Transverse colon (tissue), 4 donors: ENCODE measurements around the gene TACC2. TPM values are rescaled to one million over a fixed set of nuclear protein-coding genes. Genes with fewer than 3 reads are reported as not detected.

Source experiments
- DNase-seq: peaks from one replicate; pipeline ENCODE4 v3.0.0-alpha.2; 2019
- H3K27ac ChIP-seq, 4 donors: fragments of 200-600 bp; sonication (generic); 2 replicates each; pipeline ENCODE4 v1.5.1; 2016 to 2018; ENCODE audit warnings: inconsistent platforms in 4 of 4
- H3K27me3 ChIP-seq: fragments of 200-600 bp; sonication (generic); 2 replicates; pipeline ENCODE4 v1.5.1; 2017; ENCODE audit warnings: inconsistent platforms
- H3K36me3 ChIP-seq, 4 donors: fragments of 200-600 bp; sonication (generic); 2 replicates each; pipeline ENCODE4 v1.5.1; 2017 to 2019; ENCODE audit warnings: inconsistent platforms in 4 of 4
- H3K4me1 ChIP-seq, 4 donors: fragments of 200-600 bp; sonication (generic); 2 replicates each; pipeline ENCODE4 v1.5.1; 2017 to 2020; ENCODE audit warnings: inconsistent platforms in 4 of 4
- H3K4me3 ChIP-seq, 4 donors: fragments of 200-600 bp; sonication (generic); 1 replicate in 1 of 4; 2 replicates in 3 of 4; pipeline versions ENCODE4 v1.5.1 to v1.6.1; 2017 to 2019; ENCODE audit warnings: inconsistent platforms in 4 of 4
- H3K9me3 ChIP-seq, 2 donors: fragments of 200-600 bp; sonication (generic); 2 replicates each; pipeline ENCODE4 v1.5.1; 2017 to 2019; ENCODE audit warnings: inconsistent platforms in 2 of 2
- EP300 ChIP-seq: sonication (generic); formaldehyde crosslinking; IDR thresholded peaks from one replicate; pipeline ENCODE4 v1.6.1; 2017; ENCODE audit warnings: antibody characterized with exemption, low read depth
- POLR2A ChIP-seq: fragments of 450-650 bp; IDR thresholded peaks from one replicate; pipeline ENCODE4 v1.6.1; 2016; ENCODE audit warnings: antibody characterized with exemption, mild to moderate bottlenecking, moderate library complexity
- POLR2AphosphoS5 ChIP-seq, 3 donors: sonication (generic); formaldehyde crosslinking; IDR thresholded peaks; one replicate each; pipeline ENCODE4 v1.6.1; 2016; ENCODE audit warnings: antibody characterized with exemption in 3 of 3
- WGBS, 2 donors: methylation state at CpG; one replicate each; pipeline ENCODE4 v1.1.5; 2018; ENCODE audit warnings: low coverage in 1 of 2; 5-methylcytosine and 5-hydroxymethylcytosine counted together
- in situ Hi-C, 4 donors: fragments of 200-750 bp; cut with MboI; loops; one replicate each; pipeline versions ENCODE4 v1.15.0 to v1.15.1; 2017; ENCODE audit warnings: low sequenced_read_pairs in 3 of 4, low pct_ligation_motif_present in 1 of 4, low pct_unique_long_range_greater_than_20kb in 1 of 4
- intact Hi-C: fragments of 100-400 bp; cut with DNase I; formaldehyde crosslinking; loops from one replicate; pipeline ENCODE4 v1.15.1; 2023; ENCODE audit warnings: low total_unique reads
- total RNA-seq, 4 donors: library from RNA; depleted of rRNA; stranded (reverse); fragments of >200 nt; gene quantifications; one replicate each; pipeline ENCODE4 v1.1.0, GENCODE V29; 2016
- TF ChIP-seq, protein P1 (sequence below), 5 experiments: fragments of 200-600 bp in 3 of 5; fragments of 450-650 bp in 2 of 5; sonication (generic) in 3 of 5; IDR thresholded peaks; 1 replicate in 2 of 5; 2 replicates in 3 of 5; pipeline ENCODE4 v1.5.1; 2016 to 2017; ENCODE audit warnings: antibody characterized with exemption in 5 of 5, inconsistent platforms in 3 of 5, mild to moderate bottlenecking in 2 of 5, moderate library complexity in 1 of 5

TACC2 gene
- total RNA-seq, 4 donors from 2014 or later: 65.9 to 178 (median 101) TPM

DNA sequence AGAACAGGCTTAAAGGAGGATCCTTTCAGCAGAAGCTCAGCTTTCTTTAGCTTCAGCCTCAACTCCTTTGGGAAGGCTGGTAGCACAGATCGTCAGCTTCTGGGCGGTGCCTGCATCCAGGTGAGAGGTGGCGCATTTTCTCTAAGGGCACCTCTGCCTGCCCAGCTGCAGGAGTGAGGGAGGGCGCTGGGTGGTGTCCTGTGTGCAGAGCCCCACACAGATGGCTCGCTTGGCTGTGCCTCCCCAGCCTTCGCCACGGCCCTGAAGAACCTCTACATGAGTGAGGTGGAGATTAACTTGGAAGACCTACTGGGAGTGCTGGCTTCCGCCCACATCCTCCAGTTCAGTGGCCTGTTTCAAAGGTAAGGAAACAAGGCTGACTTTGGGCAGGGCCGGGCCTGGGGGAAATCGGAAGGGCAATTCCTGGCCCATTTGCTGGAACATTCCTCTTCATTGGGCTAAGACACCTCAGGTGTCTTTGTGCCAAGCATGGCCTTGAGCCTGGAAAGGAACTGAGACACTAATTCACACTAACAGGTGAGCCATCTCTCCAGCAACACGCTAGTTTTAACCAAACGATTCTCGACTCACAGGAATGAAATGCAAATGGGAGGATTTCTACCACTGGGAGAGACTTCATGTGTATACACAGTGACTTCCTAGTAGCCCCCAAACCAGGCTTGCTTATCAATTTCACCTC is 302.0 kb downstream of the TACC2 start:
- Histone ChIP-seq H3K27me3 (no peaks in the 10 kb centered on the region), H3K9me3 (no peaks in the 10 kb centered on the region), H3K36me3 (no peaks in the 10 kb centered on the region), H3K27ac (no peak overlapping the region), H3K4me3 (no peak overlapping the region), H3K4me1 (peaks cover 0 to 3% (median 0%) of the 10 kb centered on the region in 4 donors)
- in situ Hi-C loops (loop anchor here (10.0 to 25.0 kb wide), 4 partner anchors 144 to 274 kb away; partner anchors contain the start of gene DMBT1 (in 4 of the 4)), intact Hi-C loops (no loop called here)
- DNase-seq: no peak
- 83 to 89% methylated on average over 3 to 13 of the region's 13 CpGs for WGBS, 2 donors
- no peak for TF ChIP-seq EP300
- TF ChIP-seq, protein P1, sequence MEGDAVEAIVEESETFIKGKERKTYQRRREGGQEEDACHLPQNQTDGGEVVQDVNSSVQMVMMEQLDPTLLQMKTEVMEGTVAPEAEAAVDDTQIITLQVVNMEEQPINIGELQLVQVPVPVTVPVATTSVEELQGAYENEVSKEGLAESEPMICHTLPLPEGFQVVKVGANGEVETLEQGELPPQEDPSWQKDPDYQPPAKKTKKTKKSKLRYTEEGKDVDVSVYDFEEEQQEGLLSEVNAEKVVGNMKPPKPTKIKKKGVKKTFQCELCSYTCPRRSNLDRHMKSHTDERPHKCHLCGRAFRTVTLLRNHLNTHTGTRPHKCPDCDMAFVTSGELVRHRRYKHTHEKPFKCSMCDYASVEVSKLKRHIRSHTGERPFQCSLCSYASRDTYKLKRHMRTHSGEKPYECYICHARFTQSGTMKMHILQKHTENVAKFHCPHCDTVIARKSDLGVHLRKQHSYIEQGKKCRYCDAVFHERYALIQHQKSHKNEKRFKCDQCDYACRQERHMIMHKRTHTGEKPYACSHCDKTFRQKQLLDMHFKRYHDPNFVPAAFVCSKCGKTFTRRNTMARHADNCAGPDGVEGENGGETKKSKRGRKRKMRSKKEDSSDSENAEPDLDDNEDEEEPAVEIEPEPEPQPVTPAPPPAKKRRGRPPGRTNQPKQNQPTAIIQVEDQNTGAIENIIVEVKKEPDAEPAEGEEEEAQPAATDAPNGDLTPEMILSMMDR (IDR thresholded peaks at IDR 0.05): no peak
- no peak for TF ChIP-seq POLR2A
- TF ChIP-seq POLR2AphosphoS5 (IDR thresholded peaks at IDR 0.05): no peak

DNA sequence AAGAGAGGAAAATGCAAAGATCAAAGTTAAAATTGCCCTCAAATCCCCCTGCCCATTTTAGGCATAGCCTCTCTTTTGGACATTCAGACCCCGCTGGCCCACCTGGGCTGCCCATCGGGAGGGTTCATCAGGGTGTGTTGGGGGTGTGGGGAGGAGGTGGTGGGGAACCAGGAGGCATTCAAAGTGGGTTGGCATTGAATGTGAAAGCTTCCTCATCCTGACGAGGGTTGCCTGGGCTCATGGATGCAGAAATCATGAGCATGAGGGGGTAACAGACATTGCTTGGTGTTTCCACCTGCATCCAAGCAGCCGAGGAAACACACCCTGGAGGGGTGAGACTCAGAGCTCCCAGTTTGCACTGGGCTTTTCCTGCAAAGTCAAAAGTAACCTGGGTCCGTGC is 302.8 kb downstream of the TACC2 start:
- H3K4me1 ChIP-seq: peaks cover 0 to 3% (median 0%) of the 10 kb centered on the region in 4 donors
- WGBS, 2 donors: 84% methylated on average over 5 of the region's 5 CpGs; no CpG with 5 or more reads in 1 of the 2 donors
- no peaks in the 10 kb centered on the region for H3K36me3 ChIP-seq
- no peak for TF ChIP-seq POLR2A
- TF ChIP-seq POLR2AphosphoS5 (IDR thresholded peaks at IDR 0.05): no peak
- TF ChIP-seq, protein P1 (IDR thresholded peaks at IDR 0.05): no peak
- TF ChIP-seq EP300: no peak
- no peak overlapping the region for H3K27ac ChIP-seq
- H3K27me3 ChIP-seq: no peaks in the 10 kb centered on the region
- in situ Hi-C loops (loop anchor here (10.0 to 25.0 kb wide), 4 partner anchors 143 to 273 kb away; partner anchors contain the start of gene DMBT1 (in 4 of the 4)), intact Hi-C loops (no loop called here)
- no peak for DNase-seq
- H3K9me3 ChIP-seq: no peaks in the 10 kb centered on the region
- H3K4me3 ChIP-seq: no peak overlapping the region

DNA sequence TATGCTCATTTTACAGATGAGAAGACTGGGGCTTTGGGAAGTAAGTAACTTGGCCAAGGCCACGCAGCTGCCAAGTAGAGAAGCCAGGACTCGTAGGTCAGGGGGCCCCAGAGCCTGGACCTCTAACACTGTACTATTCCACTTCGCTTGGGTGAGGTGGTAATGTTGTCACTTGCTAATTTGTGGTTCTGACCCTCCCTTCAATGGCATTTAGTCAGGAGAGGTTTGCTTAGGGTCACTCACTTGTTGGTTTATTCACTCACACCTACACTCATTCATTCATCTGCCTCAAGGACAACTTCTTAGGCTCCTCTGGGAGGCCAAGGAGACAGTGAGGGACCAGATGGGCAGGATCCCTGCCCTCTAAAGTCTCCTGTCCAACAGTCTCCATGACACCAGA is 303.4 kb downstream of the TACC2 start:
- Histone ChIP-seq H3K9me3 (no peaks in the 10 kb centered on the region), H3K4me3 (no peak overlapping the region), H3K27ac (no peak overlapping the region), H3K36me3 (no peaks in the 10 kb centered on the region), H3K27me3 (no peaks in the 10 kb centered on the region), H3K4me1 (no peaks in the 10 kb centered on the region)
- in situ Hi-C loops: loop anchor here (10.0 to 25.0 kb wide), 4 partner anchors 142 to 272 kb away; partner anchors contain the start of gene DMBT1 (in 4 of the 4)
- 78 to 83% methylated on average over 3 of the region's 3 CpGs for WGBS, 2 donors
- TF ChIP-seq POLR2A: no peak
- no peak for TF ChIP-seq EP300
- TF ChIP-seq, protein P1 (IDR thresholded peaks at IDR 0.05): no peak
- no peak for TF ChIP-seq POLR2AphosphoS5 (IDR thresholded peaks at IDR 0.05)
- intact Hi-C loops: no loop called here
- DNase-seq: no peak

DNA sequence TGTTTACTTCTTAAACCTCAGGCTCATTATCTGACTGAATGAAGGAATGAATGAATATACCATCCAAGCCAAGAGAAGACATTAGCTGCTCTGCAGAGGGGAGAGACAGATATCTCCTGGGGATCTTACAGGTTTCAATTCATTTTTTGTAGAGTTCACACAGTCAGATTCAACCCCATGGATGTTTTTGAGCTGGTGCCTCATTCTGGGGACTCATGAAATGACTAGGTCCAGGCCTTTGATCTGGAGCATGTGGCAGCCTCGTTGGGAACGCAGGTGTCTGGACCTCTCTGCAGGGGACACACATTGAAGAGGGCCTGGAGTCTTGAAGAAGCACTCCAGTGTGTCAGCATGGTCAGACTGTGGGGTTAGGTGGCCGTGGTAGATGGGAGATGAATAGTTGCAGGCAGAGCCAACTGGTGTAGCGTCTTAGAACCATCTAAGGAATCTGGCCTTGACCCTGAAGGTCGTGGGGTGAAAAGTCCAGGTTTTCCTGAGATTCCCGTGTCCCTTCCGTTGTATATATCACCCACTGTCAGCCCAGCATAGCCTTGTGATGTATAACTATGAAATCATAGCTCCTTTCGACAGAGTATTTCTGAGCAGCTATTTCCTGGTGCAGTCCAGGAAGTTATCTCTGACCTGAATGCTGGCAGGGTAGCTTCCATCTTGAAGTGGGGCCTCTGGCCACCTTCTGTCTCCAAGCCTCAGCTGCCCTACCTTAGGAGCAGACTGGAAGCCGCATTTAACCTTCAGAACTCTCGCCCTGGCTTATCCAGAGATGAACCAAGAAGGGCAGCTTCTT is 304.4 kb downstream of the TACC2 start:
- Histone ChIP-seq H3K36me3 (no peaks in the 10 kb centered on the region), H3K4me1 (no peaks in the 10 kb centered on the region), H3K9me3 (no peaks in the 10 kb centered on the region), H3K27ac (no peak overlapping the region), H3K27me3 (no peaks in the 10 kb centered on the region), H3K4me3 (no peak overlapping the region)
- in situ Hi-C loops (loop anchor here (10.0 to 25.0 kb wide), 4 partner anchors 141 to 271 kb away; partner anchors contain the start of gene DMBT1 (in 4 of the 4)), intact Hi-C loops (no loop called here)
- WGBS, 2 donors: 78 to 83% methylated on average over 4 to 10 of the region's 10 CpGs
- no peak for TF ChIP-seq POLR2AphosphoS5 (IDR thresholded peaks at IDR 0.05)
- TF ChIP-seq, protein P1 (IDR thresholded peaks at IDR 0.05): no peak
- TF ChIP-seq EP300: no peak
- no peak for TF ChIP-seq POLR2A
- no peak for DNase-seq
